Parathyroid adenoma (tissue), 2 donors: Measurements from ENCODE around the gene WDFY2.

Experiments
- H2AFZ ChIP-seq: fragments of 300-600 bp; sonication (generic); one replicate; pipeline ENCODE4 v1.7.0; 2017; ENCODE audit warnings: antibody characterized with exemption, mild to moderate bottlenecking
- H3K27ac ChIP-seq: fragments of 300-600 bp; sonication (generic); one replicate; pipeline ENCODE4 v1.7.0; 2017
- H3K27me3 ChIP-seq: fragments of 300-600 bp; sonication (generic); one replicate; pipeline ENCODE4 v1.7.0; 2017; ENCODE audit warnings: low read length; ENCODE audit not compliant: control insufficient read depth, insufficient read depth
- H3K36me3 ChIP-seq: fragments of 300-600 bp; sonication (generic); one replicate; pipeline ENCODE4 v1.7.0; 2017; ENCODE audit warnings: low read length; ENCODE audit not compliant: control insufficient read depth, insufficient read depth
- H3K4me1 ChIP-seq: fragments of 300-600 bp; sonication (generic); one replicate; pipeline ENCODE4 v1.7.0; 2017; ENCODE audit warnings: control low read depth
- H3K4me2 ChIP-seq: fragments of 300-600 bp; sonication (generic); one replicate; pipeline ENCODE4 v1.7.0; 2017; ENCODE audit warnings: low read length
- H3K4me3 ChIP-seq: fragments of 300-600 bp; sonication (generic); one replicate; pipeline ENCODE4 v1.7.0; 2017; ENCODE audit warnings: low read depth, low read length
- H3K79me2 ChIP-seq: fragments of 300-600 bp; sonication (generic); one replicate; pipeline ENCODE4 v1.7.0; 2017; ENCODE audit warnings: control low read depth
- H3K9ac ChIP-seq: fragments of 300-600 bp; sonication (generic); one replicate; pipeline ENCODE4 v1.7.0; 2017; ENCODE audit warnings: mild to moderate bottlenecking
- H3K9me3 ChIP-seq: fragments of 300-600 bp; sonication (generic); one replicate; pipeline ENCODE4 v1.7.0; 2017; ENCODE audit warnings: low read length; ENCODE audit not compliant: control insufficient read depth
- CTCF ChIP-seq: fragments of 300-600 bp; sonication (generic); IDR thresholded peaks from one replicate; pipeline ENCODE4 v1.7.0; 2017; ENCODE audit warnings: antibody characterized with exemption, mild to moderate bottlenecking
- donor health status: primary hyperparathyroidism.

Gene WDFY2

GRCh38 chr13:51760592-51760991, 176.3 kb downstream of the WDFY2 start:
- no peak overlapping the region for H3K9ac ChIP-seq
- no peak overlapping the region for H3K27ac ChIP-seq
- no peaks in the 10 kb centered on the region for H3K9me3 ChIP-seq
- no peaks in the 10 kb centered on the region for H3K27me3 ChIP-seq
- H3K4me3 ChIP-seq: no peak overlapping the region
- no peaks in the 10 kb centered on the region for H3K79me2 ChIP-seq
- H3K4me2 ChIP-seq: no peak overlapping the region
- H2AFZ ChIP-seq: no peak overlapping the region
- H3K4me1 ChIP-seq: peaks cover 3% of the 10 kb centered on the region
- TF ChIP-seq CTCF: no peak
- H3K36me3 ChIP-seq: no peaks in the 10 kb centered on the region

GRCh38 chr13:51761643-51762350, 177.5 kb downstream of the WDFY2 start:
- Histone ChIP-seq H3K27me3 (no peaks in the 10 kb centered on the region), H2AFZ (no peak overlapping the region), H3K4me3 (no peak overlapping the region), H3K4me2 (no peak overlapping the region), H3K79me2 (no peaks in the 10 kb centered on the region), H3K9me3 (no peaks in the 10 kb centered on the region), H3K36me3 (no peaks in the 10 kb centered on the region), H3K9ac (no peak overlapping the region), H3K27ac (no peak overlapping the region), H3K4me1 (peaks cover 3% of the 10 kb centered on the region)
- no peak for TF ChIP-seq CTCF

- Histone ChIP-seq H3K4me2 (no peak overlapping the region), H3K27me3 (no peaks in the 10 kb centered on the region), H3K27ac (no peak overlapping the region), H3K4me1 (peaks cover 3% of the 10 kb centered on the region), H3K9ac (no peak overlapping the region), H3K9me3 (no peaks in the 10 kb centered on the region), H3K4me3 (no peak overlapping the region), H3K79me2 (no peaks in the 10 kb centered on the region), H2AFZ (no peak overlapping the region), H3K36me3 (no peaks in the 10 kb centered on the region)
- TF ChIP-seq CTCF: no peak
Observed at GRCh38 chr13:51763486-51763885, 179.2 kb downstream of the WDFY2 start.

- Histone ChIP-seq H3K9ac (no peak overlapping the region), H3K27me3 (no peaks in the 10 kb centered on the region), H3K4me3 (no peak overlapping the region), H3K36me3 (no peaks in the 10 kb centered on the region), H3K79me2 (no peaks in the 10 kb centered on the region), H3K9me3 (no peaks in the 10 kb centered on the region), H3K4me2 (no peak overlapping the region), H3K4me1 (peaks cover 3% of the 10 kb centered on the region), H2AFZ (peak overlapping the region; percentile 30), H3K27ac (peak overlapping the region; percentile 61)
- TF ChIP-seq CTCF: no peak
Observed at GRCh38 chr13:51764184-51765141, 180.2 kb downstream of the WDFY2 start.
